ENCODE data around the gene VPS18. TPM values are rescaled to one million over a fixed set of nuclear protein-coding genes. Genes with fewer than 3 reads are reported as not detected.

Gene VPS18
- total and polyA plus RNA-seq, 4 donors: 3.4 to 15.3 (median 10.3) TPM

DNA sequence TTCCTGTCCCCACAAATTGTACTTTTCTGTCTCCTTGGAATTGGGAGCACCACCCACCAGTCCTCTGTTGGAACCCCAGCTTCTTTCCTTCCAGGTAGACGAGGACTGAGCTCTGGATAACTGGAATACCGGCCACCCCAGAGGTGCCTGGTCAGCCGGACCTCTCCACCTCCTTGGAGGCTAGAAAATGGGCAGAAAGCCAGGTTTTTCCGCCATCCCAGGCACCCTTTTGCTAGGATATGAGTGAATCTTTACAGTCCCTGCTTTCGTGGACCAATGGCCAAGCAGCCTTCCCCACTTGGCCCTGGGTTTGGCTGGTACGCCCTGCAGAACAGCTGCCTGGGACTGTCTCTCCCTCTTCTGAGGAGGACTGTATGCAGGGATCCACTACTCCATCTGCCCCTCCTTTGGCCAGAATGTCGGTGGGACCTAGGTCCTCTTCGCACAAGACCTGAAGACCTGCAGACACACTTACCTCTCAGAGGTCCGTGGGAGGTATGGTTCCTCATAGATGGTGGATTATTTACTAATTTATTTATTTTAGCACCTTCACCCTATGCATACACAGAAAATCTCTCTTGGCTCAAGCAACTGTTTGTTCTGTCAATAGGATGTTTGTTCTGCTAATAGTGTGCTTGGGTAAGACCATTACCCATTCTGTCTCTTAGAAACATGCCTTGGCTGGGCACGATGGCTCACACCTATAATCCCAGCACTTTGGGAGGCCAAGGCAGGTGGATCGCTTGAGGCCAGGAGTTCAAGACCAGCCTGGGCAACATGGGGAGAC lies 50.5 kb downstream of the VPS18 start:
- Histone ChIP-seq H3K4me1 (ENCODE audit: control insufficient read depth in 4 of 4, insufficient read depth in 4 of 4, low read length in 3 of 4) (peaks cover 10 to 38% (median 27%) of the 10 kb centered on the region in 4 donors), H3K9ac (ENCODE audit: low read depth in 1 of 2, low read length in 2 of 2) (no peak overlapping the region), H3K27me3 (ENCODE audit: control insufficient read depth in 4 of 4, insufficient read depth in 4 of 4, low read length in 3 of 4) (no peaks in the 10 kb centered on the region), H3K36me3 (ENCODE audit: control insufficient read depth in 4 of 4, insufficient read depth in 3 of 4, low read depth in 1 of 4, low read length in 3 of 4) (no peaks in the 10 kb centered on the region), H3K27ac (ENCODE audit: low read depth in 1 of 2, low read length in 2 of 2) (no peak overlapping the region), H3K9me3 (ENCODE audit: control insufficient read depth in 4 of 4, low read length in 3 of 4) (no peaks in the 10 kb centered on the region), H3K4me3 (ENCODE audit: low read depth in 1 of 3, low read length in 3 of 3) (no peak overlapping the region)
- TF ChIP-seq TAF1 (conservative IDR thresholded peaks at IDR 0.05) (no peak), SP1 (IDR thresholded peaks at IDR 0.05) (peak; percentile 19), YY1 (IDR thresholded peaks at IDR 0.05) (no peak), HNF4A (conservative IDR thresholded peaks at IDR 0.05) (peak in 1 of 2 donors; percentile 11), JUND (IDR thresholded peaks at IDR 0.05) (no peak), FOXA1 (IDR thresholded peaks at IDR 0.05) (peak; percentile 9), FOXA2 (IDR thresholded peaks at IDR 0.05) (peak; percentile 32), NR2F2 (IDR thresholded peaks at IDR 0.05) (no peak)
- TF ChIP-seq, protein P1, sequence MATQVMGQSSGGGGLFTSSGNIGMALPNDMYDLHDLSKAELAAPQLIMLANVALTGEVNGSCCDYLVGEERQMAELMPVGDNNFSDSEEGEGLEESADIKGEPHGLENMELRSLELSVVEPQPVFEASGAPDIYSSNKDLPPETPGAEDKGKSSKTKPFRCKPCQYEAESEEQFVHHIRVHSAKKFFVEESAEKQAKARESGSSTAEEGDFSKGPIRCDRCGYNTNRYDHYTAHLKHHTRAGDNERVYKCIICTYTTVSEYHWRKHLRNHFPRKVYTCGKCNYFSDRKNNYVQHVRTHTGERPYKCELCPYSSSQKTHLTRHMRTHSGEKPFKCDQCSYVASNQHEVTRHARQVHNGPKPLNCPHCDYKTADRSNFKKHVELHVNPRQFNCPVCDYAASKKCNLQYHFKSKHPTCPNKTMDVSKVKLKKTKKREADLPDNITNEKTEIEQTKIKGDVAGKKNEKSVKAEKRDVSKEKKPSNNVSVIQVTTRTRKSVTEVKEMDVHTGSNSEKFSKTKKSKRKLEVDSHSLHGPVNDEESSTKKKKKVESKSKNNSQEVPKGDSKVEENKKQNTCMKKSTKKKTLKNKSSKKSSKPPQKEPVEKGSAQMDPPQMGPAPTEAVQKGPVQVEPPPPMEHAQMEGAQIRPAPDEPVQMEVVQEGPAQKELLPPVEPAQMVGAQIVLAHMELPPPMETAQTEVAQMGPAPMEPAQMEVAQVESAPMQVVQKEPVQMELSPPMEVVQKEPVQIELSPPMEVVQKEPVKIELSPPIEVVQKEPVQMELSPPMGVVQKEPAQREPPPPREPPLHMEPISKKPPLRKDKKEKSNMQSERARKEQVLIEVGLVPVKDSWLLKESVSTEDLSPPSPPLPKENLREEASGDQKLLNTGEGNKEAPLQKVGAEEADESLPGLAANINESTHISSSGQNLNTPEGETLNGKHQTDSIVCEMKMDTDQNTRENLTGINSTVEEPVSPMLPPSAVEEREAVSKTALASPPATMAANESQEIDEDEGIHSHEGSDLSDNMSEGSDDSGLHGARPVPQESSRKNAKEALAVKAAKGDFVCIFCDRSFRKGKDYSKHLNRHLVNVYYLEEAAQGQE (IDR thresholded peaks at IDR 0.05): no peak
- TF ChIP-seq, protein P2, sequence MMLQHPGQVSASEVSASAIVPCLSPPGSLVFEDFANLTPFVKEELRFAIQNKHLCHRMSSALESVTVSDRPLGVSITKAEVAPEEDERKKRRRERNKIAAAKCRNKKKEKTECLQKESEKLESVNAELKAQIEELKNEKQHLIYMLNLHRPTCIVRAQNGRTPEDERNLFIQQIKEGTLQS (IDR thresholded peaks at IDR 0.05): no peak
- DNase-seq (ENCODE audit: low spot score): no peak
- 69% methylated on average over 11 of the region's 11 CpGs for WGBS

DNA sequence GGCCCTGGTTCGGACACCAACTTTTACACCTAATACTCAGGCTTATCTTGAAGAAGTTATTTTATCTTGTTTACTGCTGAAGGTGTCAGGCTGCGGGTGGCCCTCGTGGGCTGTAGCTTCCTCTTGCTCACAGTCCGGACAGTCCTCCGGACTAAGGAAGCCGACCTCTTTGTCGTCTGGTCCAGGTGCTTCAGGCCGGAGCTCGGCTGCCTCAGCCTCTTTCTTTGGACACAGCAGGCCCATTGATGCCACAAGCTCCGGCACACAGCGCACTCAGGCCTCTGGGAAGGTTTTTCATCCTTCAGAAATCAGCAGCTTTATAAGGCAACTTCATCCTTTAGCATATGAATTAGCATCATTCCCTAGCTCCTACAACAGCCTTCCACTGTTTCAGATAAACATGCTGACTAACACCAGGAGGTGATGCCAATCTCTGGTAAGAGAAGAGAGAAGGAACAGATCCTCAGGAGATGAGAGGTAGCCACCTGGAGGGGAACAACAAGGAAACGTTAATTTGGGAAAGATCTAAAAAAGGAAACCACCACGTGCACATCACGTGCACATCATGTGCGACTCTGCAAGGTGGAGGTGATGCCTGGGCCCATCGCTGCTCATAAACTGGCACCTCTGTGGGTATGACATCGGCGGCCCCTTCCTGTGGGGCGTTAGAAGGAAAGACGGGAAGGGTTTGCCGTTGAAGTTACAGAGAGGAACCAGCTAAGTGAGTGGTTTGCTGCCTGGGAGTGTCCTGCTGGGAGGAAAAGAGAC lies 54.6 kb downstream of the VPS18 start:
- H3K9me3 ChIP-seq (ENCODE audit: control insufficient read depth in 4 of 4, low read length in 3 of 4): no peaks in the 10 kb centered on the region
- H3K9ac ChIP-seq (ENCODE audit: low read depth in 1 of 2, low read length in 2 of 2): no peak overlapping the region
- no peaks in the 10 kb centered on the region for H3K27me3 ChIP-seq (ENCODE audit: control insufficient read depth in 4 of 4, insufficient read depth in 4 of 4, low read length in 3 of 4)
- TF ChIP-seq TAF1 (conservative IDR thresholded peaks at IDR 0.05) (no peak), GABPA (IDR thresholded peaks at IDR 0.05 in 1 of 2, conservative IDR thresholded peaks at IDR 0.05 in 1 of 2) (no peak), RAD21 (IDR thresholded peaks at IDR 0.05) (no peak), HNF4A (conservative IDR thresholded peaks at IDR 0.05) (no peak), SP1 (IDR thresholded peaks at IDR 0.05) (no peak), RXRA (IDR thresholded peaks at IDR 0.05) (no peak), EGR1 (IDR thresholded peaks at IDR 0.05; ENCODE audit: low read depth in 2 of 2) (no peak), JUND (IDR thresholded peaks at IDR 0.05) (no peak)
- TF ChIP-seq, protein P1 (IDR thresholded peaks at IDR 0.05): no peak
- no peak overlapping the region for H3K4me3 ChIP-seq (ENCODE audit: low read depth in 1 of 3, low read length in 3 of 3)
- peak overlapping the region; percentile 88 to 92 for H3K27ac ChIP-seq (ENCODE audit: low read depth in 1 of 2, low read length in 2 of 2)
- no peak for DNase-seq (ENCODE audit: low spot score)
- H3K4me1 ChIP-seq (ENCODE audit: control insufficient read depth in 4 of 4, insufficient read depth in 4 of 4, low read length in 3 of 4): peaks cover 10 to 44% (median 32%) of the 10 kb centered on the region in 4 donors
- no peaks in the 10 kb centered on the region for H3K36me3 ChIP-seq (ENCODE audit: control insufficient read depth in 4 of 4, insufficient read depth in 3 of 4, low read depth in 1 of 4, low read length in 3 of 4)
- WGBS: 85% methylated on average over 21 of the region's 21 CpGs

Data from liver (tissue), 9 donors.